HG03565 (cell line): ENCODE measurements around the gene SLC39A11.

Experiments used
- ATAC-seq: cut with Tn5 transposase; IDR thresholded peaks from one replicate; pipeline ENCODE4 v1.9.1; 2021; ENCODE audit warnings: mild to moderate bottlenecking, moderate library complexity; ENCODE audit not compliant: unreplicated experiment

Gene SLC39A11

GRCh38 chr17:72984145-72984925 lies 108.2 kb downstream of the SLC39A11 start:
- ATAC-seq: no peak

- ATAC-seq: no peak
Measured at GRCh38 chr17:72982680-72983079, 109.8 kb downstream of the SLC39A11 start.

- no peak for ATAC-seq
Measured at GRCh38 chr17:72978593-72979218, 113.8 kb downstream of the SLC39A11 start.

GRCh38 chr17:72977771-72978417 lies 114.6 kb downstream of the SLC39A11 start:
- ATAC-seq: no peak

GRCh38 chr17:72976971-72977770 lies 115.3 kb downstream of the SLC39A11 start:
- no peak for ATAC-seq

- no peak for ATAC-seq
Measured at GRCh38 chr17:72975509-72975908, 117.0 kb downstream of the SLC39A11 start.

- ATAC-seq: no peak
Measured at GRCh38 chr17:72974605-72975232, 117.8 kb downstream of the SLC39A11 start.

GRCh38 chr17:72972263-72972951 lies 120.1 kb downstream of the SLC39A11 start:
- ATAC-seq: no peak

- ATAC-seq: no peak
Measured at GRCh38 chr17:72971226-72971880, 121.1 kb downstream of the SLC39A11 start.

GRCh38 chr17:72970797-72971196 lies 121.7 kb downstream of the SLC39A11 start:
- ATAC-seq: no peak

- ATAC-seq: no peak
Measured at GRCh38 chr17:72970246-72970645, 122.2 kb downstream of the SLC39A11 start.

- no peak for ATAC-seq
Measured at GRCh38 chr17:72969293-72969906, 123.1 kb downstream of the SLC39A11 start.

- no peak for ATAC-seq
Measured at GRCh38 chr17:72968798-72969197, 123.7 kb downstream of the SLC39A11 start.

GRCh38 chr17:72967977-72968585 lies 124.4 kb downstream of the SLC39A11 start:
- no peak for ATAC-seq

GRCh38 chr17:72967277-72967970 lies 125.1 kb downstream of the SLC39A11 start:
- no peak for ATAC-seq

- no peak for ATAC-seq
Measured at GRCh38 chr17:72962106-72962505, 130.4 kb downstream of the SLC39A11 start.

- ATAC-seq: no peak
Measured at GRCh38 chr17:72955391-72956140, 136.9 kb downstream of the SLC39A11 start.
